Panc1 (cell line): ENCODE data around the gene RABGAP1.

Experiments used
- CTCF ChIP-seq: fragments of 450-650 bp; IDR thresholded peaks from 2 replicates; pipeline ENCODE4 v1.5.1; 2017; ENCODE audit warnings: mild to moderate bottlenecking
- POLR2AphosphoS5 ChIP-seq: IDR thresholded peaks from 2 replicates; pipeline ENCODE4 v1.6.1; 2012; ENCODE audit warnings: mild to moderate bottlenecking, low read depth, low read length, moderate library complexity
- TCF7L2 ChIP-seq: IDR thresholded peaks from 2 replicates; pipeline ENCODE4 v1.6.1; 2011; ENCODE audit warnings: mild to moderate bottlenecking, low read depth, low read length, inconsistent platforms

GRCh38 chr9:123059472-123060220 lies 118.8 kb downstream of the RABGAP1 start:
- TF ChIP-seq CTCF: no peak
- no peak for TF ChIP-seq POLR2AphosphoS5
- TF ChIP-seq TCF7L2: no peak
